Measurements from ENCODE around the gene COX18.

COX18 gene

DNA sequence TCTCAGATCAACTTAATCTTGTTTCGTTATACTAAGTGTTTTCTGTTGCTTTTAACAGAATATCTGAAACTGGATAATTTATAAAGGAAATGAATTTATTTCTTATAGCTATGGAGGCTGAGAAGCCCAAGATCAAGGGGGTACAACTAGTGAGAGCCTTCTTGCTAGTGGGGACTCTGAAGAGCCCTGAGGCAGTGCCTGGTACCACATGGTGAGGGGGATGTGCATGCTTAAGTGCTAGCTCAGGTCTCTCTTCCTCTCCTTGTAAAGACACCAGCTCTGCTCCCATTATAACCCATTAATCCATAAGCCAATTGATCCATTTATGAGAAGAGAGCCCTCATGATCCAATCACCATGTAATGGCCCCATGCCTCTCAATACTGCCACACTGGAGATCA lies 17.9 kb downstream of the COX18 start:
- DNase-seq: no peak

DNA sequence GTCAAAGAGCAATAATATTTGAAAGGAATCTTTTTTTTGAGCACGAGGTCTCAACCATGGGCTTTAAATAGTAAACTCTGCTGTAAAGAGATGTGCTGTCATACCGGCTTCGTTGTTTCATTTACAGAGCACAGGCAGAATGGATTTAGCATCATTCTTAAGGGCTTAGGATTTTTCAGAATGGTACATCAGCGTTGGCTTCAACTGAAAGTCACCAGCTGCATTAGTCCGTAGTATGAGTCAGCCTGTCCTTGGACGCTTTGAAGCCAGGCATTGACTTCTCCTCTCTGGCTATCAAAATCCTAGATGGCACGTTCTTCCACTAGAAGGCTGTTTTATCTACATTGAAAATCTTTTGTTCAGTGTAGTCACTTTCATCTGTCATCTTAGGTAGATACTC lies 23.6 kb downstream of the COX18 start:
- no peak for DNase-seq

DNA sequence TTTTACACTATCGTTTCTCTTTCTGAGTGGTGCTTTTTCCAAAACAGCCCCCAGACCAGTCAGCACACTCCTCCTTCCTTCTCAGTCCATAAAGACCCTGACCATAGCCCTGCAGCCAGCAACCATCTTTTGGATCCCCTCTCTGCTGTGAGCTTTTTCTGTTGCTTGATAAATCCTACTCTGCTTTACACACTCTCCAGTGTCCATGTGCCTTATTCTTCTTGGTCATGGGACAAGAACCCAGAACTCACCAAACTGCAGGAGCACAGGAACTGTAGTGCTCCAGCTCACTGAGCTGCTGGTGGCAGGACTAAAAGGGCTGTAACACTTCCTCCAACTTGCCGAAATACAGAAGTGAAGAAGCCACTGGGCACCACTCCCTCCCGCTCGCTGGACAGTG lies 32.5 kb downstream of the COX18 start:
- no peak for DNase-seq

- DNase-seq: no peak
Measured at GRCh38 chr4:73036123-73036522, 33.4 kb downstream of the COX18 start.

GRCh38 chr4:73034896-73035295 lies 34.6 kb downstream of the COX18 start:
- DNase-seq: no peak

GRCh38 chr4:73028621-73029020 lies 40.9 kb downstream of the COX18 start:
- DNase-seq: no peak

GRCh38 chr4:73021634-73022033 lies 47.9 kb downstream of the COX18 start:
- no peak for DNase-seq

DNA sequence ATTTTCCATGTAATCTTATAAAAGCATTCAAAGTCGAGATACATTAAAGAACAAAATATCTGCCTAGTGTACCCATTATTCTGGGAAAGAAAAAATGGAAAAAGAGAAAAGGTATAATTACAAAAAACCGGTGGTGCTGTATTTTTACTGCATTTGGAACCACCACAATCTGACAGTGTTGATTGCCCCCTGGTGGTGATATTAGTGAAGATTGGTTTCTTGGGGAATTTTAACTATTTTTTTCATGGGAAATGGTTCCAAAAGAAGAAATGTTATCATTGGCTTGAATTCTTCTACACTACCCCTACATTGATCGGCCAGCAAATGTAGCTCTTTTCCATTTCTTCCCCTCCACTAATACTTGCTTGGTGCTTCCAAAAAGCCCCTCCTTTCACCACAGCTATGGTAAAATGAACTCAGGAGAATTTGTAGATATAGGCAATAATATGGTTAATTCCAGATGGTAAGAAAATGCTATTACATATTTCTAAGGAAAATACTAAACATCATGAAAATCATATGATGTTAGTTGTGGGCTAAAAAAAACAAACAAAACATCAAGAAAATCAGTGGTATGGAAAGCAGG lies 50.0 kb downstream of the COX18 start:
- DNase-seq: no peak

GRCh38 chr4:73018595-73018994 lies 50.9 kb downstream of the COX18 start:
- no peak for DNase-seq

DNA sequence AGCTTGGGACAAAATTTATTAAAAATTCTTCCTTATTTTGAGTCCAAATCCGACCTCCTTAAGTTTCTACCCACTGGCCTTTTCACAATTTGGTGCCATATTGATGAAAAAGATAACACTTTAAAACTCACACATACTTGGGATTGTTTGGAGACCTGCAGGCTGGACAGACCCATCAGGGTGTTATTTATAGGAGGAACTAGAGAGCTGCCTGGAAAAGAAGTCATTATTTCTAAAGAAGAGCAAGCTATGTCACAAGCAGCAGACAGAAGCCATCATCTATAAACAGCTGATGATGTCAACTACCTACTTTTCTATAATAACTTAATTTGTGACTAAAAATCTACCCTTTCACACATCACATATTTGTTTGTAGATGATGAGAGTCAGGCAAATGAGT lies 56.2 kb downstream of the COX18 start:
- no peak for DNase-seq

- no peak for DNase-seq
Measured at GRCh38 chr4:73012673-73013072, 56.8 kb downstream of the COX18 start.

DNA sequence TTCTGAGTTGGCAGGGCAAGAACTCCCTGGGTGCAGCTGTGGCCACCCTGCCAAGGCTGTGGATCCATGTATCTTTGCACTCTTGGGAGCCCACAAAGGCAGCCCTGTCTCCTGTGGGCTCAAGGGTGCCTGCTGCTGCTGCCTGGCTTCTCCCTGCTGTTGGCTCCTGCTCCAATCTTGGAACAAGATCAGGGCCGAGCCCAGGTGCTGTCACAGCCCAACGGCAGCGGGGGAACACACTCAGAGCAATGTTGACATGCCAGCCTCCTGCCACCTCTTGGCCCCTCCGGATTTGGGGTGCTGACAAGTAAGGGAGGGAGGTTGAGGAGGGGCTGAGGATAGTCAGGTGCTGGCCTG lies 57.9 kb downstream of the COX18 start:
- DNase-seq: no peak

DNA sequence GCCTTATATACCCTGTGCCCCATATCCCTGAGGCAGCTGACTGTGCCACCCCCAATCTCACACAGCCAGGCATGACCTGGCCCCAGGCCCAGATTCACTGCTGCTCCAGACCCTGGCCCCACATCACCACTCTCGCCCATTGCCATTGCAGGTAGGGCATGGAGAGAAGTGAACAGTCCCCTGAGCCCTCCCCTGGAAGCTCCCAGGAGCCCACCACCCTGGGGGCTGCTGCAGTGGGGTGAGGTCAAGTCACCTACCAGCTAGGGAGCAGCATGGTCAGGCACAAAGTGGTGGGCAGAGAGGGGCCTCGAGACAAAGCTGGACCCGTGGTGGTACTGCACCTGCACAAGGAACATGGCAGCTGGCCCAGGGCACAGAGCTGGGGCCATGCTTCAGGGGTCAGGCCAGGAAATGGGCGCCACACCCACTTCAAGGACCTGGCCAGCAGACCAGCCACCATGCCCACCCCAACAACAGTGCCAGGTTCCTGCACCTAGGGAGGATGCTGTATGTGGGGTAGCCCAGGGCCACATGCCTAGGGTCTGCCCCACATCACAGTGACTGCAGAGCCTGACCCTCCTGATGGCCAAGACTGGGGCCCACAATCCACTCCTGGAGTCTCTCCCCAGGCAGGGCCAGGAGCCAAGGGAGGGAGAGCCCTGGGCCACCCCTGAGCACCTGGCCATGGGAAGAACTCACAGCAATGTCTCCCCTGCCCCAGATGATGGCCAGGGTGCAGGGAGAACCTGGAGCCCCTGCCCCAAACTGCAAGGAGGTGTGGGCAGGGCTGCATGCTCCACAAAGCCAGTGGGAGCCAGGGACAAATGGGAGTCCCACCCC lies 58.5 kb downstream of the COX18 start:
- DNase-seq: no peak

- DNase-seq: no peak
Measured at GRCh38 chr4:73007526-73008100, 61.9 kb downstream of the COX18 start.

DNA sequence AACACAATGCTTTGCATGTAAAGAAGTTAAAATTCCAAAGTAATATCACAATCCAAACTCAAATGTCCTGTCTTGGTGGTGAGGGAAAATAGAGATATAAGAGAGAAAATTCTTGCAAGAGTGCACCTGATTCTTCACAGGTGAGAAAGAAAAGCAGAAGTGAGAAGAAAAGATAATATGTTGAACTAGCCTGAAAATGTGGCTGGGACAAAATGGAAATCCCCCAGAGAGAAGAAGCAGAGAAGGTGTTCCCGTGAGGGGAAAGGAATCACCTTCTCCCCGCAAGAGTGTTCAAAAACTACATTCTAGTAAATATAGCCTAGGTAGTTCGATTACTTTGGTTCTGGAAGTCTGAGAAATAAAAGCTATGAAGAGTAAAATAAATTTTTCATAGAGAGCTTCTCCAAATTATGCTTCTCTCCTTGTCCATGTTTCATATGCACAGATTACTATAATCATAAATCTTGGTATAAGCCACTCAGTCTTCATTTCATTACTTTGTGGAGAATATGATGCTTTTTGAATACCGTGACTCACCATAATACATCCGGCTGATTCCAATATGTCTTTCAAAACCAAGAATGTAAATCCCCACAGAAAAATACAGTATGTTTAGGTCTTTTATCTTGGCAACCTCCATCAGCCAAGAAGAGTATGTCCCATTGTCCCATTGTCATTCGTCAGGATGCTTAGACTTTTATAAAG lies 63.1 kb downstream of the COX18 start:
- no peak for DNase-seq

- DNase-seq: no peak
Measured at GRCh38 chr4:73005514-73005913, 64.0 kb downstream of the COX18 start.
